ENCODE data around the gene DLGAP5. TPM values are rescaled to one million over a fixed set of nuclear protein-coding genes. Genes with fewer than 3 reads are reported as not detected.

The DLGAP5 gene
- total and polyA plus RNA-seq, 2 of the 13 experiments (the other 11 are each of a cell fraction or from before 2014, with no cell fraction given), result 7.7 to 55.8 TPM

DNA sequence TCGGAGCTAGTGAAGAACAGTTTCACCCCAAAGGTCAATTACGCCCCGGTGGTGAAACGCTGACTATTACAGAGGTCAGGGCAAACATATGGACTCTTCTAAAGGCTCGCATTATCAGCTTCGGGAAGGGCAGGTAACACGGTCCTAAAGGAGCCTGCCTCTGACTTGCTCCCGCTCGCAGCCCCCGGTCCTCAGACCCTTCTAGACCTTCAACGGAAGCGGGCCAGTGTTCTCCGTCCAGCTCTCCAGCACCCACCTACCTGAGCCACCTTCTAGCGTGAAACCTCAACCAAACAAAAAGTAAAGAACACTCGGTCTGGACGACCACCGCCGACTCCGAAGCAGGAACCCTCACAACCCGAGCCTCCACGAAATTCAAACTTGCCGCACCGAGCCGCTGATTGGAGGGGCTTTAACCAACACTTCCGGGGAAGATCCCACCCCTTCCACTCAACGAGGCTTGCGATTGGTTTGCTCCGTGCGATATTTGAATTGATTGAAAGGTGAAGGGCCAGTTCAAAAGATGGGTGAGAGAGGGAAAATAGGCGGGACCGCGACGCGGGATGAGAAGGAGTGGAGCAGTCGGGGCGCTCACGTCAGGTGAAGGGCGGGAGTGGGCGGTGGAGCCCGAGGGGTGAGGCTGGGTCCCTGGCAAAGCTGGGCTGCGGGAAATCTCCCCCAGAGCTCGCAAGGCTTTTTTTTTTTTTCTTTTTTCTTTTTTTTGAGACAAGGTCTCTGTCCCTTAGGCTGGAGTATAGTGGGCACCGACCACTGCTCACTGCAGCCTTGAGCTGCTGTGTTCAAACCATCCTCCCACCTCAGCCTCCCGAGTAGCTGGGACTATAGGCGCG is at the start of gene DLGAP5 (continued):
- TF ChIP-seq POLR2A (IDR thresholded peaks at IDR 0.05; ENCODE audit: insufficient read depth in 1 of 2, low read depth in 2 of 2, low read length in 2 of 2), result peak; percentile 70 to 79
- no peak for TF ChIP-seq PHB2 (IDR thresholded peaks at IDR 0.05; ENCODE audit: partially characterized antibody)
- TF ChIP-seq, protein P1, sequence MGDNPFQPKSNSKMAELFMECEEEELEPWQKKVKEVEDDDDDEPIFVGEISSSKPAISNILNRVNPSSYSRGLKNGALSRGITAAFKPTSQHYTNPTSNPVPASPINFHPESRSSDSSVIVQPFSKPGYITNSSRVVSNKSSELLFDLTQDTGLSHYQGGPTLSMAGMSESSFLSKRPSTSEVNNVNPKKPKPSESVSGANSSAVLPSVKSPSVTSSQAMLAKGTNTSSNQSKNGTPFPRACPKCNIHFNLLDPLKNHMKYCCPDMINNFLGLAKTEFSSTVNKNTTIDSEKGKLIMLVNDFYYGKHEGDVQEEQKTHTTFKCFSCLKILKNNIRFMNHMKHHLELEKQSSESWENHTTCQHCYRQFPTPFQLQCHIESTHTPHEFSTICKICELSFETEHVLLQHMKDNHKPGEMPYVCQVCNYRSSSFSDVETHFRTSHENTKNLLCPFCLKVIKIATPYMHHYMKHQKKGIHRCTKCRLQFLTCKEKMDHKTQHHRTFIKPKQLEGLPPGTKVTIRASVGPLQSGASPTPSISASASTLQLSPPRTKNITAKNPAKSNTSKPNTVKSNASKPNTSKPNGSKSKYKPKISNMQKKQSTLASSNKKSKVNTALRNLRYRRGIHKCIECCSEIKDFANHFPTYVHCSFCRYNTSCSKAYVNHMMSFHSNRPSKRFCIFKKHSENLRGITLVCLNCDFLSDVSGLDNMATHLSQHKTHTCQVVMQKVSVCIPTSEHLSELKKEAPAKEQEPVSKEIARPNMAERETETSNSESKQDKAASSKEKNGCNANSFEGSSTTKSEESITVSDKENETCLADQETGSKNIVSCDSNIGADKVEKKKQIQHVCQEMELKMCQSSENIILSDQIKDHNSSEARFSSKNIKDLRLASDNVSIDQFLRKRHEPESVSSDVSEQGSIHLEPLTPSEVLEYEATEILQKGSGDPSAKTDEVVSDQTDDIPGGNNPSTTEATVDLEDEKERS (CRISPR knock-in tag; IDR thresholded peaks at IDR 0.05), result no peak
- TF ChIP-seq, protein P2, sequence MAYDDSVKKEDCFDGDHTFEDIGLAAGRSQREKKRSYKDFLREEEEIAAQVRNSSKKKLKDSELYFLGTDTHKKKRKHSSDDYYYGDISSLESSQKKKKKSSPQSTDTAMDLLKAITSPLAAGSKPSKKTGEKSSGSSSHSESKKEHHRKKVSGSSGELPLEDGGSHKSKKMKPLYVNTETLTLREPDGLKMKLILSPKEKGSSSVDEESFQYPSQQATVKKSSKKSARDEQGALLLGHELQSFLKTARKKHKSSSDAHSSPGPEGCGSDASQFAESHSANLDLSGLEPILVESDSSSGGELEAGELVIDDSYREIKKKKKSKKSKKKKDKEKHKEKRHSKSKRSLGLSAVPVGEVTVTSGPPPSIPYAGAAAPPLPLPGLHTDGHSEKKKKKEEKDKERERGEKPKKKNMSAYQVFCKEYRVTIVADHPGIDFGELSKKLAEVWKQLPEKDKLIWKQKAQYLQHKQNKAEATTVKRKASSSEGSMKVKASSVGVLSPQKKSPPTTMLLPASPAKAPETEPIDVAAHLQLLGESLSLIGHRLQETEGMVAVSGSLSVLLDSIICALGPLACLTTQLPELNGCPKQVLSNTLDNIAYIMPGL (CRISPR knock-in tag; IDR thresholded peaks at IDR 0.05; ENCODE audit: borderline replicate concordance in 1 of 2, low read depth in 1 of 2), result peak in 1 of 2 experiments; percentile 58; a peak in 1 of 4 replicates
- TF ChIP-seq ZNF790 (CRISPR knock-in tag; IDR thresholded peaks at IDR 0.05; ENCODE audit: borderline replicate concordance), result no peak
- no peak for TF ChIP-seq ZNF180 (CRISPR knock-in tag; IDR thresholded peaks at IDR 0.05; ENCODE audit: borderline replicate concordance, low read depth)
- TF ChIP-seq ZSCAN25 (CRISPR knock-in tag; IDR thresholded peaks at IDR 0.05), result peak; percentile 23; the same call in 1 of the 2 replicates
- TF ChIP-seq SNRNP70 (IDR thresholded peaks at IDR 0.05; ENCODE audit: low read depth, low read length), result no peak
- TF ChIP-seq JUN (CRISPR knock-in tag; IDR thresholded peaks at IDR 0.05), result no peak
- TF ChIP-seq CBX5 (CRISPR knock-in tag; IDR thresholded peaks at IDR 0.05; ENCODE audit: borderline replicate concordance), result no peak
- TF ChIP-seq ZNF564 (CRISPR knock-in tag; IDR thresholded peaks at IDR 0.05), result peak; percentile 23; the same call in 1 of the 2 replicates
- TF ChIP-seq ZNF788 (CRISPR knock-in tag; IDR thresholded peaks at IDR 0.05; ENCODE audit: borderline replicate concordance), result peak; percentile 49; the same call in 1 of the 2 replicates
- no peak for TF ChIP-seq IRF2 (CRISPR knock-in tag; IDR thresholded peaks at IDR 0.05)
- TF ChIP-seq, protein P3, sequence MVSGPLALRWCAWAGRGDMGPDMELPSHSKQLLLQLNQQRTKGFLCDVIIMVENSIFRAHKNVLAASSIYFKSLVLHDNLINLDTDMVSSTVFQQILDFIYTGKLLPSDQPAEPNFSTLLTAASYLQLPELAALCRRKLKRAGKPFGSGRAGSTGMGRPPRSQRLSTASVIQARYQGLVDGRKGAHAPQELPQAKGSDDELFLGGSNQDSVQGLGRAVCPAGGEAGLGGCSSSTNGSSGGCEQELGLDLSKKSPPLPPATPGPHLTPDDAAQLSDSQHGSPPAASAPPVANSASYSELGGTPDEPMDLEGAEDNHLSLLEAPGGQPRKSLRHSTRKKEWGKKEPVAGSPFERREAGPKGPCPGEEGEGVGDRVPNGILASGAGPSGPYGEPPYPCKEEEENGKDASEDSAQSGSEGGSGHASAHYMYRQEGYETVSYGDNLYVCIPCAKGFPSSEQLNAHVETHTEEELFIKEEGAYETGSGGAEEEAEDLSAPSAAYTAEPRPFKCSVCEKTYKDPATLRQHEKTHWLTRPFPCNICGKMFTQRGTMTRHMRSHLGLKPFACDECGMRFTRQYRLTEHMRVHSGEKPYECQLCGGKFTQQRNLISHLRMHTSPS (CRISPR knock-in tag; IDR thresholded peaks at IDR 0.05; ENCODE audit: low read depth), result no peak
- TF ChIP-seq ZNF143 (CRISPR knock-in tag; IDR thresholded peaks at IDR 0.05), result no peak; the same call in 1 of the 2 replicates
- TF ChIP-seq ZFY (CRISPR knock-in tag; IDR thresholded peaks at IDR 0.05), result peak; percentile 31; the same call in 1 of the 2 replicates
- no peak for TF ChIP-seq GTF2F1 (IDR thresholded peaks at IDR 0.05; ENCODE audit: low read length)
- TF ChIP-seq KMT2A (CRISPR knock-in tag; IDR thresholded peaks at IDR 0.05), result peak; percentile 78; the same call in 1 of the 2 replicates
- TF ChIP-seq, protein P4, sequence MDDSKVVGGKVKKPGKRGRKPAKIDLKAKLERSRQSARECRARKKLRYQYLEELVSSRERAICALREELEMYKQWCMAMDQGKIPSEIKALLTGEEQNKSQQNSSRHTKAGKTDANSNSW (CRISPR knock-in tag; IDR thresholded peaks at IDR 0.05; ENCODE audit: borderline replicate concordance), result no peak
- peak; percentile 79 for TF ChIP-seq SP4 (CRISPR knock-in tag; IDR thresholded peaks at IDR 0.05)
- no peak for TF ChIP-seq HMG20A (CRISPR knock-in tag; IDR thresholded peaks at IDR 0.05; ENCODE audit: borderline replicate concordance)
